B cell (primary cell): Measurements from ENCODE around the gene RAP1GDS1. TPM values are rescaled to one million over a fixed set of nuclear protein-coding genes. Genes with fewer than 3 reads are reported as not detected.

Source experiments
- ATAC-seq: fragments of 200-7000 bp; cut with Tn5 transposase; one replicate; pipeline ENCODE4 v1.10.0; 2021; ENCODE audit warnings: low read depth, mild to moderate bottlenecking, moderate number of reproducible peaks, moderate library complexity
- CTCF ChIA-PET: fragments of 350-600 bp; sonication (Branson Sonifier 250); formaldehyde crosslinking; loops from one replicate; lab custom pipeline; 2021; ENCODE audit warnings: antibody characterized with exemption, inconsistent platforms; lab: Charles Lee
- POLR2A ChIA-PET: fragments of 350-600 bp; sonication (Branson Sonifier 250); formaldehyde crosslinking; loops from one replicate; lab custom pipeline; 2021; ENCODE audit warnings: antibody characterized with exemption; lab: Charles Lee
- DNase-seq: peaks from one replicate; pipeline ENCODE4 v3.0.0; 2013
- H2AFZ ChIP-seq: 2 replicates; pipeline ENCODE4 v1.6.1; 2012; ENCODE audit warnings: mild to moderate bottlenecking, low read depth, low read length; ENCODE audit not compliant: insufficient read depth, poor library complexity, severe bottlenecking
- H3K27ac ChIP-seq, 2 donors: 1 replicate in 1 of 2; 2 replicates in 1 of 2; pipeline ENCODE4 v1.5.1; 2012 to 2013; ENCODE audit warnings: low read length in 2 of 2, mild to moderate bottlenecking in 2 of 2, moderate library complexity in 1 of 2
- H3K27me3 ChIP-seq, 4 experiments: fragments of 200-600 bp in 1 of 4; sonication (generic) in 1 of 4; replicated peaks in 1 of 4; 1 replicate in 2 of 4; 2 replicates in 2 of 4; pipeline versions ENCODE4 v1.6.1 to v1.7.0; 2013 to 2016; ENCODE audit warnings: low read length in 3 of 4, mild to moderate bottlenecking in 2 of 4, mixed read lengths in 1 of 4, moderate library complexity in 1 of 4; ENCODE audit not compliant: insufficient read depth in 4 of 4, control insufficient read depth in 3 of 4; ENCODE audit errors: control extremely low read depth in 1 of 4
- H3K36me3 ChIP-seq, 2 experiments: replicated peaks in 1 of 2; 1 replicate in 1 of 2; 2 replicates in 1 of 2; pipeline versions ENCODE4 v1.6.1 to v1.7.1; 2013; ENCODE audit warnings: low read length in 1 of 2; ENCODE audit not compliant: insufficient read depth in 2 of 2, control insufficient read depth in 1 of 2; ENCODE audit errors: control extremely low read depth in 1 of 2, extremely low read depth in 1 of 2
- H3K4me1 ChIP-seq, 2 donors: fragments of 200-600 bp in 1 of 2; sonication (generic) in 1 of 2; 1 replicate in 1 of 2; 2 replicates in 1 of 2; pipeline versions ENCODE4 v1.5.1 to v1.6.1; 2013 to 2017; ENCODE audit warnings: low read length in 2 of 2; ENCODE audit not compliant: control insufficient read depth in 2 of 2, insufficient read depth in 2 of 2
- H3K4me2 ChIP-seq: replicated peaks from 2 replicates; pipeline ENCODE3; 2012; ENCODE audit warnings: mild to moderate bottlenecking, low read depth, low read length; ENCODE audit not compliant: poor library complexity, severe bottlenecking
- H3K4me3 ChIP-seq, 5 experiments: fragments of 200-600 bp in 1 of 5; sonication (generic) in 1 of 5; 1 replicate in 3 of 5; 2 replicates in 2 of 5; pipeline versions ENCODE4 v1.5.1 to v1.7.0; 2011 to 2016; ENCODE audit warnings: low read length in 4 of 5, mild to moderate bottlenecking in 4 of 5, low read depth in 2 of 5, control low read depth in 1 of 5, moderate library complexity in 1 of 5; ENCODE audit not compliant: insufficient read depth in 1 of 5; ENCODE audit errors: control extremely low read depth in 1 of 5, extremely low read depth in 1 of 5
- H3K79me2 ChIP-seq: fragments of 200-600 bp; sonication (generic); one replicate; pipeline ENCODE4 v1.6.0; 2016; ENCODE audit warnings: low read length; ENCODE audit not compliant: control insufficient read depth, insufficient read depth
- H3K9ac ChIP-seq: fragments of 200-600 bp; sonication (generic); 2 replicates; pipeline ENCODE4 v1.6.1; 2017; ENCODE audit warnings: mild to moderate bottlenecking, low read length, moderate library complexity
- H3K9me3 ChIP-seq, 3 donors: one replicate each; pipeline versions ENCODE4 v1.6.1 to v1.7.1; 2013; ENCODE audit warnings: low read length in 2 of 3; ENCODE audit not compliant: control insufficient read depth in 2 of 3, insufficient read depth in 1 of 3; ENCODE audit errors: control extremely low read depth in 1 of 3
- H4K20me1 ChIP-seq: 2 replicates; pipeline ENCODE4 v1.6.0; 2012; ENCODE audit warnings: mild to moderate bottlenecking, low read length; ENCODE audit not compliant: insufficient read depth, control insufficient read depth, poor library complexity, severe bottlenecking
- H3K27ac Mint-ChIP-seq: one replicate; pipeline ENCODE4 v1.8.0; 2021; ENCODE audit warnings: mixed read lengths
- H3K27me3 Mint-ChIP-seq: one replicate; pipeline ENCODE4 v1.8.0; 2021; ENCODE audit warnings: mixed read lengths
- H3K4me1 Mint-ChIP-seq: one replicate; pipeline ENCODE4 v1.8.0; 2021; ENCODE audit warnings: mixed read lengths
- H3K4me3 Mint-ChIP-seq: one replicate; pipeline ENCODE4 v1.8.0; 2021; ENCODE audit warnings: mixed read lengths
- H3K9me3 Mint-ChIP-seq: one replicate; pipeline ENCODE4 v1.8.0; 2022; ENCODE audit warnings: mixed read lengths; ENCODE audit not compliant: insufficient read depth
- EZH2 ChIP-seq: IDR thresholded peaks from 2 replicates; pipeline ENCODE4 v1.6.1; 2012; ENCODE audit warnings: borderline replicate concordance, low read depth, mild to moderate bottlenecking, moderate library complexity, low read length; ENCODE audit not compliant: insufficient read depth, poor library complexity, severe bottlenecking
- WGBS: methylation state at CpG from one replicate; pipeline ENCODE4 v1.1.5; 2013; ENCODE audit warnings: missing lambda C conversion rate; ENCODE audit not compliant: insufficient coverage; 5-methylcytosine and 5-hydroxymethylcytosine counted together
- intact Hi-C: fragments of 100-400 bp; cut with micrococcal nuclease; formaldehyde crosslinking; loops from one replicate; pipeline ENCODE4 v1.10.0; 2022
- polyA plus RNA-seq: library from polyadenylated mRNA; depleted of rRNA; stranded (reverse); fragments of >200 nt; gene quantifications from 2 replicates; pipeline ENCODE4 v1.2.3, GENCODE V29; 2012
- total RNA-seq, 2 donors: library from RNA; stranded (reverse); fragments of 120-200 nt in 1 of 2; gene quantifications; 1 replicate in 1 of 2; 2 replicates in 1 of 2; pipeline versions ENCODE4 v1.2.3 to v1.2.4, GENCODE V29; 2013 to 2022
- TF ChIP-seq, protein P1 (sequence below): fragments of 200-600 bp; IDR thresholded peaks from one replicate; pipeline ENCODE4 v1.8.0; 2022; ENCODE audit warnings: antibody characterized with exemption, mild to moderate bottlenecking

Gene RAP1GDS1
- total and polyA plus RNA-seq, 2 donors (not counting 1 experiment from before 2014, with no cell fraction given), result 23.6 to 66.3 TPM

DNA sequence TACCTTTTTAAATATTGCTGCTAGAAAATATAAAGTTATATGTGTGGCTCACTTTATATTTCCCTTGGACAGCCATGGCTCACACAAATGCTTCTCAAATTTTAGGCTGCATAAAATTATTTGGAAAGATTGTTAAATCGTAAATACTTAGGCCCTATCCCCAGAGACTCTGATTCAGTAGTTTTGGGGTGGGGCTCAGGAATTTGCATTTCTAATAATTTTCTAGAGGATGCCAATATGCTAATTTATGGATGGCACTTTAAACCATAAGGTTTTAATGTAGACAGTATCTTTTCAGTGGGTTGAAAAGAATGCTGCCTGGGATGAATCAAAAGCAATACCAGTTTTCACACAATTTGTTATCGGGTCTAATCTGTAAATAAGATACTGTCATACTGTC, 49.7 kb downstream of the RAP1GDS1 start:
- Histone ChIP-seq H3K9ac (no peak overlapping the region), H2AFZ (no peak overlapping the region), H3K9me3 (no peaks in the 10 kb centered on the region), H3K36me3 (peaks cover 0 to 2% of the 10 kb centered on the region in 2 experiments), H3K4me2 (no peak overlapping the region), H4K20me1 (peaks cover 27% of the 10 kb centered on the region), H3K4me1 (no peaks in the 10 kb centered on the region), H3K27ac (no peak overlapping the region), H3K27me3 (no peaks in the 10 kb centered on the region), H3K4me3 (no peak overlapping the region), H3K79me2 (peaks cover 33% of the 10 kb centered on the region)
- no peak overlapping the region for H3K4me3 Mint-ChIP-seq
- no CpG with 5 or more reads among the region's 2 CpGs for WGBS
- intact Hi-C loops, result no loop called here
- no peak for DNase-seq
- no peak for ATAC-seq
- CTCF ChIA-PET, result no interaction called here
- peaks cover 5% of the 10 kb centered on the region for H3K4me1 Mint-ChIP-seq
- no peaks in the 10 kb centered on the region for H3K9me3 Mint-ChIP-seq
- no peak overlapping the region for H3K27ac Mint-ChIP-seq
- TF ChIP-seq EZH2, result no peak
- TF ChIP-seq, protein P1, sequence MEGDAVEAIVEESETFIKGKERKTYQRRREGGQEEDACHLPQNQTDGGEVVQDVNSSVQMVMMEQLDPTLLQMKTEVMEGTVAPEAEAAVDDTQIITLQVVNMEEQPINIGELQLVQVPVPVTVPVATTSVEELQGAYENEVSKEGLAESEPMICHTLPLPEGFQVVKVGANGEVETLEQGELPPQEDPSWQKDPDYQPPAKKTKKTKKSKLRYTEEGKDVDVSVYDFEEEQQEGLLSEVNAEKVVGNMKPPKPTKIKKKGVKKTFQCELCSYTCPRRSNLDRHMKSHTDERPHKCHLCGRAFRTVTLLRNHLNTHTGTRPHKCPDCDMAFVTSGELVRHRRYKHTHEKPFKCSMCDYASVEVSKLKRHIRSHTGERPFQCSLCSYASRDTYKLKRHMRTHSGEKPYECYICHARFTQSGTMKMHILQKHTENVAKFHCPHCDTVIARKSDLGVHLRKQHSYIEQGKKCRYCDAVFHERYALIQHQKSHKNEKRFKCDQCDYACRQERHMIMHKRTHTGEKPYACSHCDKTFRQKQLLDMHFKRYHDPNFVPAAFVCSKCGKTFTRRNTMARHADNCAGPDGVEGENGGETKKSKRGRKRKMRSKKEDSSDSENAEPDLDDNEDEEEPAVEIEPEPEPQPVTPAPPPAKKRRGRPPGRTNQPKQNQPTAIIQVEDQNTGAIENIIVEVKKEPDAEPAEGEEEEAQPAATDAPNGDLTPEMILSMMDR, result no peak
- H3K27me3 Mint-ChIP-seq, result no peaks in the 10 kb centered on the region
- POLR2A ChIA-PET, result no interaction called here

DNA sequence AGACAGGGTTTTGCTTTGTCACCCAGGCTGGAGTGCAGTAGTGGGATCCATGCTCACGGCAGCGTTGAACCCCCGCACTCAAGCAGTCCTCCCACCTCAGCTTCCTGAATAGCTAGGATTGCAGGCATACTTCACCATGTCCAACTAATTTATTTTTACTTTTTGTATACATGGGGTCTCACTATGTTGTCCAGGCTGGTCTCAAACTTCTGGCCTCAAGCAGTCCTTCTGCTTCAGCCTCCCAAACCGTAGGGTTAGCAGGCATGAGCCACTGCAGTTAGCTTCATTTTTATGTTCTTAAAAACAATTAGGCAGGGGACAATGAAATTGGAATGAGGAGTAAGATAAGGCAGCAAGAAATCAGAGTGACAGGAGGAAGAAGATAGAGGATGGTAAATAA, 50.5 kb downstream of the RAP1GDS1 start:
- H3K27ac Mint-ChIP-seq, result no peak overlapping the region
- no peak for DNase-seq

More for the DNA sequence above, 50.5 kb downstream of the RAP1GDS1 start:
- peaks cover 4 to 8% of the 10 kb centered on the region in 2 donors for H3K4me1 ChIP-seq
- no peak overlapping the region for H3K9ac ChIP-seq
- Mint-ChIP-seq H3K4me3 (no peak overlapping the region), H3K27me3 (no peaks in the 10 kb centered on the region), H3K4me1 (peaks cover under 1% of the 10 kb centered on the region), H3K9me3 (no peaks in the 10 kb centered on the region)
- H3K9me3 ChIP-seq, result no peaks in the 10 kb centered on the region
- H3K4me2 ChIP-seq, result no peak overlapping the region
- H4K20me1 ChIP-seq, result peaks cover 22% of the 10 kb centered on the region
- CTCF ChIA-PET, result no interaction called here
- H3K4me3 ChIP-seq, result no peak overlapping the region
- H2AFZ ChIP-seq, result no peak overlapping the region
- TF ChIP-seq EZH2, result no peak
- H3K36me3 ChIP-seq, result peaks cover 0 to 2% of the 10 kb centered on the region in 2 experiments
- H3K27me3 ChIP-seq, result no peaks in the 10 kb centered on the region
- intact Hi-C loops, result no loop called here
- no peak for ATAC-seq
- H3K79me2 ChIP-seq, result peaks cover 32% of the 10 kb centered on the region
- 88% methylated on average over 1 of the region's 4 CpGs for WGBS
- POLR2A ChIA-PET, result no interaction called here
- no peak overlapping the region for H3K27ac ChIP-seq
